Measurements from ENCODE around the gene NANS. TPM values are rescaled to one million over a fixed set of nuclear protein-coding genes. Genes with fewer than 3 reads are reported as not detected.

Gene NANS
- total and polyA plus RNA-seq, 2 of the 8 experiments (the other 6 are each of a cell fraction or from before 2014, with no cell fraction given), result 56.5 to 67.3 TPM

GRCh38 chr9:98078895-98079294, 22.4 kb downstream of the NANS start:
- 90% methylated on average over 5 of the region's 5 CpGs; no CpG with 5 or more reads in 1 of the 2 experiments for WGBS, 2 experiments (ENCODE audit: extremely low coverage in 1 of 2, insufficient coverage in 1 of 2, insufficient read length in 1 of 2, insufficient replicate concordance in 2 of 2, low coverage in 1 of 2, low lambda C conversion rate in 2 of 2, missing lambda C conversion rate in 1 of 2)
- no peaks in the 10 kb centered on the region for H3K79me1 ChIP-seq (ENCODE audit: low read depth, low read length)
- H2BK5ac ChIP-seq (ENCODE audit: low read depth, low read length), result no peak overlapping the region
- H3K18ac ChIP-seq (ENCODE audit: extremely low read depth, low read length), result no peak overlapping the region
- no peak overlapping the region for H4K5ac ChIP-seq (ENCODE audit: insufficient read length, low read depth, low read length)
- H2BK20ac ChIP-seq (ENCODE audit: low read length), result no peak overlapping the region
- peaks cover 2 to 28% (median 10%) of the 10 kb centered on the region in 4 experiments; a peak in 5 of 8 replicates for H3K36me3 ChIP-seq (ENCODE audit: control insufficient read depth in 2 of 4, insufficient read depth in 4 of 4, low read length in 3 of 4)
- no peak overlapping the region for H2AFZ ChIP-seq (ENCODE audit: low read length)
- no peak overlapping the region for H2BK120ac ChIP-seq (replicated peaks; ENCODE audit: low read depth, low read length)
- no peak overlapping the region for H3K4me2 ChIP-seq (ENCODE audit: insufficient read depth in 1 of 2, low read depth in 2 of 2, low read length in 2 of 2)
- H3K27me3 ChIP-seq (replicated peaks in 1 of 4; ENCODE audit: control insufficient read depth in 3 of 4, extremely low read depth in 1 of 4, insufficient read depth in 3 of 4, low read length in 3 of 4), result no peaks in the 10 kb centered on the region
- H3K4me1 ChIP-seq (replicated peaks in 1 of 4; ENCODE audit: control insufficient read depth in 3 of 4, insufficient read depth in 4 of 4, low read length in 3 of 4), result peaks cover 0 to 11% (median 6%) of the 10 kb centered on the region in 4 experiments; a peak in 4 of 7 replicates
- H3K23me2 ChIP-seq (ENCODE audit: low read depth, low read length), result no peaks in the 10 kb centered on the region
- H3K56ac ChIP-seq (replicated peaks; ENCODE audit: insufficient read length, low read depth, low read length), result no peak overlapping the region
- ChIA-PET CTCF (ENCODE audit: partially characterized antibody) (interaction anchor here (1.0 to 1.2 kb wide), 2 partner anchors 114 to 496 kb away, joined by 3 read pairs; no protein-coding TSS in a partner anchor), POLR2A (ENCODE audit: partially characterized antibody) (interaction anchor here (0.6 kb wide), 1 partner anchor 21 kb away, joined by 3 read pairs; no protein-coding TSS in a partner anchor)
- no peak overlapping the region for H3K27ac ChIP-seq (ENCODE audit: low read depth, low read length)
- DNase-seq (ENCODE audit: low read depth in 1 of 2, low spot score in 2 of 2) (no peak), FAIRE-seq (no peak)
- H3K9me3 ChIP-seq (ENCODE audit: insufficient read depth in 2 of 2, low read depth in 1 of 2, low read length in 1 of 2), result no peaks in the 10 kb centered on the region
- H3K4ac ChIP-seq (replicated peaks; ENCODE audit: insufficient read length, low read depth, low read length), result no peak overlapping the region
- no peaks in the 10 kb centered on the region for H3K79me2 ChIP-seq (ENCODE audit: control insufficient read depth in 1 of 2, insufficient read depth in 2 of 2, low read length in 2 of 2)
- no peak overlapping the region for H3K4me3 ChIP-seq (ENCODE audit: extremely low read depth in 1 of 4, insufficient read depth in 2 of 4, low read depth in 3 of 4, low read length in 4 of 4)
- H2BK15ac ChIP-seq (ENCODE audit: low read length), result no peak overlapping the region
- H4K8ac ChIP-seq (ENCODE audit: extremely low read depth, insufficient read depth, low read length), result no peak overlapping the region
- H3K23ac ChIP-seq (ENCODE audit: insufficient read length), result no peak overlapping the region
- H2BK12ac ChIP-seq (ENCODE audit: low read depth, low read length), result no peak overlapping the region
- no peak overlapping the region for H3K9ac ChIP-seq (replicated peaks in 1 of 4; ENCODE audit: extremely low read depth in 1 of 4, low read depth in 3 of 4, low read length in 3 of 4)
- no peak overlapping the region for H3K14ac ChIP-seq (ENCODE audit: insufficient read length)
- no peak overlapping the region for H2AK5ac ChIP-seq (ENCODE audit: low read depth, low read length)
- peaks cover 4 to 9% of the 10 kb centered on the region in 2 experiments for H4K20me1 ChIP-seq (replicated peaks in 1 of 2; ENCODE audit: control insufficient read depth in 1 of 2, insufficient read depth in 2 of 2, low read length in 2 of 2)
- H4K91ac ChIP-seq (replicated peaks; ENCODE audit: insufficient read length, low read length), result no peak overlapping the region
